Suprapubic skin (tissue), 4 donors: ENCODE data around the gene SETBP1. TPM values are rescaled to one million over a fixed set of nuclear protein-coding genes. Genes with fewer than 3 reads are reported as not detected.

ENCODE experiments used
- DNase-seq, 2 donors: peaks; one replicate each; pipeline ENCODE4 v3.0.0-alpha.2; 2019; ENCODE audit warnings: low spot score in 2 of 2
- H3K27ac ChIP-seq: fragments of 200-600 bp; sonication (generic); one replicate; pipeline ENCODE4 v1.5.1; 2019
- H3K27me3 ChIP-seq: fragments of 200-600 bp; sonication (generic); one replicate; pipeline ENCODE4 v1.5.1; 2019
- H3K36me3 ChIP-seq: fragments of 200-600 bp; sonication (generic); one replicate; pipeline ENCODE4 v1.5.1; 2019
- H3K4me1 ChIP-seq: fragments of 200-600 bp; sonication (generic); one replicate; pipeline ENCODE4 v1.5.1; 2019
- H3K4me3 ChIP-seq: fragments of 200-600 bp; sonication (generic); one replicate; pipeline ENCODE4 v1.5.1; 2019; ENCODE audit warnings: mild to moderate bottlenecking
- H3K9me3 ChIP-seq: fragments of 200-600 bp; sonication (generic); one replicate; pipeline ENCODE4 v1.5.1; 2019
- CTCF ChIP-seq, 2 donors: fragments of 200-600 bp in 1 of 2; fragments of 450-650 bp in 1 of 2; sonication (generic) in 1 of 2; IDR thresholded peaks; one replicate each; pipeline ENCODE4 v1.5.1; 2016 to 2019; ENCODE audit warnings: antibody characterized with exemption in 2 of 2, mild to moderate bottlenecking in 1 of 2, moderate library complexity in 1 of 2
- EP300 ChIP-seq: sonication (generic); formaldehyde crosslinking; IDR thresholded peaks from one replicate; pipeline ENCODE4 v1.6.1; 2017; ENCODE audit warnings: antibody characterized with exemption
- POLR2A ChIP-seq, 2 donors: fragments of 450-650 bp; IDR thresholded peaks; one replicate each; pipeline ENCODE4 v1.6.1; 2017; ENCODE audit warnings: antibody characterized with exemption in 2 of 2, mild to moderate bottlenecking in 2 of 2, moderate library complexity in 2 of 2
- POLR2AphosphoS5 ChIP-seq, 3 donors: sonication (generic); formaldehyde crosslinking; IDR thresholded peaks; one replicate each; pipeline ENCODE4 v1.6.1; 2017; ENCODE audit warnings: antibody characterized with exemption in 3 of 3
- WGBS: methylation state at CpG from one replicate; pipeline ENCODE4 v1.1.5; 2018; 5-methylcytosine and 5-hydroxymethylcytosine counted together
- total RNA-seq, 4 donors: library from RNA; depleted of rRNA; stranded (reverse); fragments of >200 nt; gene quantifications; one replicate each; pipeline ENCODE4 v1.1.0, GENCODE V29; 2016

Gene SETBP1
- total RNA-seq, 4 donors from 2014 or later: 13.1 to 25.6 (median 17.2) TPM

DNA sequence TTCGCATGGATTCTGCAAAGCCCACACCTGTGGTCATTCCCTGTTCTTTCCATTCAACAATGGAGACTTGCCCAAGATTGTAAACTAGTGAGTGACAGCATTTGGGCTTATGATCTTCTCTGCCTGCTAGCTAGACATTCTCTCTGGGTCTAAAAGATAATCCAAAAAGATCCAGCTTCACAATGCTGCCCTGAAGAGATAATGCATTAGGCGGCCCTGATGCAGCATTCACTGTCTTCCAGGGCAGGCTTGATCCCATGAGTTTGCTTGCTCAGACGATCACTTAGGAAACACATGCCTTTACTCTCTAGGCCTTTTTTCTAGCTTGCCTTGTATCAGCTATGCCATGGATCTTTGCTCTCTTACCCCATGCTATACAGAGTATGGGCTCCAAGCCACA, 196.1 kb downstream of the SETBP1 start:
- Histone ChIP-seq H3K4me3 (no peak overlapping the region), H3K27ac (no peak overlapping the region), H3K36me3 (no peaks in the 10 kb centered on the region), H3K9me3 (no peaks in the 10 kb centered on the region), H3K4me1 (peaks cover 5% of the 10 kb centered on the region), H3K27me3 (no peaks in the 10 kb centered on the region)
- TF ChIP-seq EP300 (no peak), POLR2AphosphoS5 (IDR thresholded peaks at IDR 0.05) (no peak), CTCF (IDR thresholded peaks at IDR 0.05) (no peak), POLR2A (IDR thresholded peaks at IDR 0.05) (no peak)
- WGBS: 92% methylated on average over 3 of the region's 3 CpGs
- DNase-seq: no peak

GRCh38 chr18:44878335-44878734, 197.6 kb downstream of the SETBP1 start:
- TF ChIP-seq EP300 (no peak), CTCF (IDR thresholded peaks at IDR 0.05) (no peak), POLR2AphosphoS5 (IDR thresholded peaks at IDR 0.05) (no peak), POLR2A (IDR thresholded peaks at IDR 0.05) (no peak)
- Histone ChIP-seq H3K27me3 (no peaks in the 10 kb centered on the region), H3K36me3 (no peaks in the 10 kb centered on the region), H3K4me3 (no peak overlapping the region), H3K9me3 (no peaks in the 10 kb centered on the region), H3K27ac (no peak overlapping the region), H3K4me1 (peaks cover 5% of the 10 kb centered on the region)
- DNase-seq: no peak

DNA sequence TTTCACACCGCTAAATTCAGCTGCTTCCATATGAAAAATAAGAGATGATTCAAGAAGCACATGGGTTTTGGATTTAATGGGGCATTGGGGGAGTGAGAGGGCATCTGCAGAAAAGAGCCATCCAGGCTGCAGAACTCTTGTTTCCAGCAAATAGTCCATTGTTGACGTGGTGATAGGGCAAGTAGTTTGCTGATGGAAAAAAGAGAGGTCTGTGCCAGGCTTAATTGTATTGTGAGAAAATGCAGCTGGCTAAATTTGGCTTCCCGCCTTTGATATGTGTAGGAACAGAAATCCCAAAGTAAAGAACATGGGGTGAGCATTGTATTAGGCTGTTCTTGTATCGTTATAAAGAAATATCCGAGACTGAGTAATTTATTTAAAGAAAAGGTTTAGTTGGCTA, 199.5 kb downstream of the SETBP1 start:
- TF ChIP-seq POLR2AphosphoS5 (IDR thresholded peaks at IDR 0.05) (no peak), EP300 (no peak), POLR2A (IDR thresholded peaks at IDR 0.05) (no peak), CTCF (IDR thresholded peaks at IDR 0.05) (no peak)
- peaks cover 5% of the 10 kb centered on the region for H3K4me1 ChIP-seq
- H3K27me3 ChIP-seq: no peaks in the 10 kb centered on the region
- H3K4me3 ChIP-seq: no peak overlapping the region
- WGBS: 88% methylated on average over 5 of the region's 5 CpGs
- no peak overlapping the region for H3K27ac ChIP-seq
- H3K36me3 ChIP-seq: no peaks in the 10 kb centered on the region
- no peak for DNase-seq
- H3K9me3 ChIP-seq: no peaks in the 10 kb centered on the region

DNA sequence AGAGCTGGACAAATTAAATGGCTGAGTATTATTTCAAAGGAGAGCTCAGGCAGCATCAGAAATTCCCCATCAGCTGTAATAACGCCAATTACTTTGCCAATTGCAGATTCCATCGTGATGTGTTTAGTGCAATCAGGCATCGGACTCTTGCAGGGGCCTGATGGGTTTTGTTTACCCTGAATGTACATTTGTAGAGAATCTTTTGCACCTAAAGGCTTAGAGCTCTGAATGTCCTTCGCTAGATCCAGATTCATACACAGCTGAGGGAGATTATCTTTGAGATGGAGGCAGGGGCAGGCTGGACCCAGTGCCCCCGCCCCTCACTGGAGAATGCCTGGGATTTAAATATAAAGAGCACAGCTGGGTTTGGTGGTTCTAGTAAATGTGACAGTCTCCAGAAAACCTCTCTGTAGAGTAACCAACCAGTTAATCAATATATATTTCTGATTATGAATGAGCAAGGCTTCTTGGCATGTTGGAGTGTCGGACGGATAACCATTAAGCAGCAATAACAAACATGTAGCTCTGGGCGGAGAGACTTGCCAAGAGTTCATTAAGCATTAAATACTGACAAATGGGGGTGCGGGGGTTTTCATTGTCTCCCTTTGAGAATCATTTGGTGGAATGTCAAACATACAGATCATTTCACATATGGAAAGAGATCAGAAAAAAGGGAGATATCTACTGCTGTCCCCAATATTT, 200.9 kb downstream of the SETBP1 start:
- Histone ChIP-seq H3K36me3 (no peaks in the 10 kb centered on the region), H3K27me3 (no peaks in the 10 kb centered on the region), H3K9me3 (no peaks in the 10 kb centered on the region), H3K27ac (no peak overlapping the region), H3K4me3 (no peak overlapping the region), H3K4me1 (peaks cover 5% of the 10 kb centered on the region)
- TF ChIP-seq CTCF (IDR thresholded peaks at IDR 0.05) (no peak), EP300 (no peak), POLR2AphosphoS5 (IDR thresholded peaks at IDR 0.05) (no peak), POLR2A (IDR thresholded peaks at IDR 0.05) (no peak)
- 74% methylated on average over 9 of the region's 9 CpGs for WGBS
- DNase-seq: no peak

GRCh38 chr18:44882163-44882868, 201.6 kb downstream of the SETBP1 start:
- Histone ChIP-seq H3K9me3 (no peaks in the 10 kb centered on the region), H3K36me3 (no peaks in the 10 kb centered on the region), H3K4me3 (no peak overlapping the region), H3K27me3 (no peaks in the 10 kb centered on the region), H3K27ac (no peak overlapping the region), H3K4me1 (peaks cover 5% of the 10 kb centered on the region)
- no peak for DNase-seq
- TF ChIP-seq POLR2A (IDR thresholded peaks at IDR 0.05) (no peak), CTCF (IDR thresholded peaks at IDR 0.05) (no peak)
- 88% methylated on average over 6 of the region's 6 CpGs for WGBS
